ENCODE results near the gene DAPK1.
A peak's percentile ranks its signal among the peaks of the same experiment; 100 is the strongest.

Gene DAPK1

GRCh38 chr9:87518702-87519335 is 21.2 kb downstream of the DAPK1 start:
- no peak for FAIRE-seq

GRCh38 chr9:87519461-87519860 is 21.8 kb downstream of the DAPK1 start:
- no peak for FAIRE-seq

GRCh38 chr9:87520172-87520683 is 22.6 kb downstream of the DAPK1 start:
- FAIRE-seq, result no peak

- no peak for FAIRE-seq
Observed at GRCh38 chr9:87521834-87522233, 24.2 kb downstream of the DAPK1 start.

- FAIRE-seq, result no peak
Observed at GRCh38 chr9:87524061-87524460, 26.4 kb downstream of the DAPK1 start.

- no peak for FAIRE-seq
Observed at GRCh38 chr9:87525546-87526303, 28.1 kb downstream of the DAPK1 start.

GRCh38 chr9:87527211-87527916 is 29.7 kb downstream of the DAPK1 start:
- FAIRE-seq, result peak; percentile 97

GRCh38 chr9:87528969-87529368 is 31.3 kb downstream of the DAPK1 start:
- no peak for FAIRE-seq

GRCh38 chr9:87529671-87530070 is 32.0 kb downstream of the DAPK1 start:
- FAIRE-seq, result no peak

GRCh38 chr9:87530716-87531115 is 33.0 kb downstream of the DAPK1 start:
- FAIRE-seq, result no peak

GRCh38 chr9:87531370-87532295 is 34.0 kb downstream of the DAPK1 start:
- no peak for FAIRE-seq

GRCh38 chr9:87533271-87533670 is 35.6 kb downstream of the DAPK1 start:
- no peak for FAIRE-seq

GRCh38 chr9:87534036-87534435 is 36.4 kb downstream of the DAPK1 start:
- FAIRE-seq, result no peak

GRCh38 chr9:87534957-87535356 is 37.3 kb downstream of the DAPK1 start:
- FAIRE-seq, result no peak

- FAIRE-seq, result peak; percentile 93
Observed at GRCh38 chr9:87535817-87536539, 38.3 kb downstream of the DAPK1 start.

GRCh38 chr9:87537625-87538024 is 40.0 kb downstream of the DAPK1 start:
- FAIRE-seq, result no peak

- no peak for FAIRE-seq
Observed at GRCh38 chr9:87540444-87541105, 42.9 kb downstream of the DAPK1 start.

GRCh38 chr9:87541663-87542062 is 44.0 kb downstream of the DAPK1 start:
- FAIRE-seq, result no peak

GRCh38 chr9:87542141-87542540 is 44.5 kb downstream of the DAPK1 start:
- no peak for FAIRE-seq

GRCh38 chr9:87543251-87543650 is 45.6 kb downstream of the DAPK1 start:
- peak; percentile 94 for FAIRE-seq

GRCh38 chr9:87545858-87546257 is 48.2 kb downstream of the DAPK1 start:
- no peak for FAIRE-seq
